Measurements from ENCODE around the gene CHST4. TPM values are rescaled to one million over a fixed set of nuclear protein-coding genes. Genes with fewer than 3 reads are reported as not detected.
"Not testable (repeated sequence)": the region's sequence is repeated elsewhere in the genome, so short reads cannot be mapped to it uniquely, and the experiment has no call there.

CHST4 gene
- total RNA-seq, 2 experiments from 2014 or later: not detected

- DNase-seq: no peak
- Mint-ChIP-seq H3K4me3 (no peak overlapping the region), H3K36me3 (ENCODE audit: low read depth) (no peaks in the 10 kb centered on the region), H3K27me3 (no peaks in the 10 kb centered on the region), H3K27ac (no peak overlapping the region), H3K4me1 (no peaks in the 10 kb centered on the region), H3K9me3 (no peaks in the 10 kb centered on the region)
- ChIA-PET POLR2A (no interaction called here), CTCF (interaction anchor here (1.5 kb wide), 1 partner anchor 119 kb away, joined by 4 read pairs; no protein-coding TSS in a partner anchor)
Observed at GRCh38 chr16:71532366-71532765, 6.1 kb downstream of the CHST4 start.

- no peak for DNase-seq
- Mint-ChIP-seq H3K9me3 (no peaks in the 10 kb centered on the region), H3K4me1 (no peaks in the 10 kb centered on the region), H3K4me3 (no peak overlapping the region), H3K27ac (no peak overlapping the region), H3K27me3 (peaks cover 8% of the 10 kb centered on the region), H3K36me3 (ENCODE audit: low read depth) (no peaks in the 10 kb centered on the region)
- ChIA-PET CTCF (no interaction called here), POLR2A (no interaction called here)
Observed at GRCh38 chr16:71536752-71537499, 10.7 kb downstream of the CHST4 start.

- Mint-ChIP-seq H3K9me3 (no peaks in the 10 kb centered on the region), H3K4me3 (no peak overlapping the region), H3K27me3 (peaks cover 8% of the 10 kb centered on the region), H3K27ac (no peak overlapping the region), H3K4me1 (no peaks in the 10 kb centered on the region), H3K36me3 (ENCODE audit: low read depth) (no peaks in the 10 kb centered on the region)
- ChIA-PET POLR2A (no interaction called here), CTCF (interaction anchor here (1.0 to 1.7 kb wide), 2 partner anchors 28 to 125 kb away, joined by 3 to 6 read pairs; no protein-coding TSS in a partner anchor)
- peak; percentile 56 for DNase-seq
Observed at GRCh38 chr16:71537643-71538042, 11.4 kb downstream of the CHST4 start.

- Mint-ChIP-seq H3K27me3 (peaks cover 8% of the 10 kb centered on the region), H3K27ac (no peak overlapping the region), H3K9me3 (no peaks in the 10 kb centered on the region), H3K4me3 (no peak overlapping the region), H3K4me1 (no peaks in the 10 kb centered on the region), H3K36me3 (ENCODE audit: low read depth) (no peaks in the 10 kb centered on the region)
- peak; percentile 75 for DNase-seq
- CTCF ChIA-PET: no interaction called here
- POLR2A ChIA-PET: no interaction called here
Observed at GRCh38 chr16:71542377-71542776, 16.2 kb downstream of the CHST4 start.

DNA sequence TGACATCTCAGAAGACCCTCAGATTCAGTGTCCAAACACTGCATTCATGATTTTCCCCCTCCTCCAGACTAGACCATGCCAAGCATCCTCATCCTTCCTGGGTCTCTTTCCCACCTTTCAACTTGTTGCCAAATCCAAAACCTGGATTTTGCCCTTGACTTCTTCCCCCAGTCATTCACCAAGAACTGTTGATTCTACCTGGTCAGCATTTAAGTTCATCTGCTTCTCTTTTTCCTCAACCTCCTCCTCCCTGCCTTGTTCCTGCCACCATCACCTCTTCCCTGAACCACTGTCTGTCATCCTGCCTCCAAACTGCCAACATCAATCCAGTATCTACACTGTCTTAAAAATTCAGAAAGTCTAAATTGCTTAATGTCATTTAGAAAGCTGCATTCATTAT is 20.9 kb downstream of the CHST4 start:
- Mint-ChIP-seq H3K9me3 (no peaks in the 10 kb centered on the region), H3K4me3 (no peak overlapping the region), H3K36me3 (ENCODE audit: low read depth) (no peaks in the 10 kb centered on the region), H3K4me1 (no peaks in the 10 kb centered on the region), H3K27ac (no peak overlapping the region), H3K27me3 (peaks cover 7% of the 10 kb centered on the region)
- ChIA-PET CTCF (no interaction called here), POLR2A (no interaction called here)
- no peak for DNase-seq

DNA sequence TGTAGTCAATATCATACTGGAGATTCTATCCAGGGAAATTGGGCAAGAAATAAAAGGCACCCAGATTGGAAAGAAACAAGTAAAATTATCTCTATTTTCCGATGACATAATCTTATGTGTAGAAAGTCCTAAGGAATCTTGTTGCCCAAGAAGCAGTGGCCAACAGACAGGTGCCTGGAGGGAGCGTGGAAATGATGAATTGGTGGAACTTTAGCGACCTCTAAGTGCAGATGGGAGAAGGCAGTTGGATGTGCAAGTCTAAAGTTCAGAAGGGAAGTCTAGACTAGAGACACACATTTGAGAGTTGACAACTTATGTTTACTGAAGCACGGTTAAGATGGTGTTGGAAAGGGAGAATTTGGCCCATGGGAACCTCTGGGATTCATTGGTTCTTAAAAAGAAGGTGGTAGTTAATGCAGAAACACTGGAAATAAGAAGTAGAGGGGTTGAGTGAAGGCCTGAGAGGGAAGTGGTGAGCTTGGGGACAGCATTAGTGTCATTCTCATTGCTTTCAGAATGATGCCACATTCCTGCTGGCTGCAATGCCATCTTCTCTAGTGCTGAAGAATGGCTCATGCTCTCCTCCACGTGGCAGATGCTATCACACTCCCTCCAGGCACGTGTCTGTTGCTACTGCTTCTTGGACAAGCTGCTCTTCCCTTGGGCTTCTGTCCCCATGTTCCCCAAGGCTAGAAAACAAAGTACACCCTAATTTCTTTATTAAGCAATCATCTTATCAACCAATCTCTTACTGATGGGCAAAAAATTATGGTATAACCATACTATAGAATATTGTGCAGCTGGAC is 26.7 kb downstream of the CHST4 start:
- Mint-ChIP-seq H3K9me3 (no peaks in the 10 kb centered on the region), H3K4me3 (no peak overlapping the region), H3K4me1 (no peaks in the 10 kb centered on the region), H3K27me3 (peaks cover 12% of the 10 kb centered on the region), H3K36me3 (ENCODE audit: low read depth) (no peaks in the 10 kb centered on the region), H3K27ac (no peak overlapping the region)
- DNase-seq: no peak
- ChIA-PET CTCF (interaction anchor here (2.2 kb wide), 1 partner anchor 13 kb away, joined by 7 read pairs; no protein-coding TSS in a partner anchor), POLR2A (no interaction called here)

DNA sequence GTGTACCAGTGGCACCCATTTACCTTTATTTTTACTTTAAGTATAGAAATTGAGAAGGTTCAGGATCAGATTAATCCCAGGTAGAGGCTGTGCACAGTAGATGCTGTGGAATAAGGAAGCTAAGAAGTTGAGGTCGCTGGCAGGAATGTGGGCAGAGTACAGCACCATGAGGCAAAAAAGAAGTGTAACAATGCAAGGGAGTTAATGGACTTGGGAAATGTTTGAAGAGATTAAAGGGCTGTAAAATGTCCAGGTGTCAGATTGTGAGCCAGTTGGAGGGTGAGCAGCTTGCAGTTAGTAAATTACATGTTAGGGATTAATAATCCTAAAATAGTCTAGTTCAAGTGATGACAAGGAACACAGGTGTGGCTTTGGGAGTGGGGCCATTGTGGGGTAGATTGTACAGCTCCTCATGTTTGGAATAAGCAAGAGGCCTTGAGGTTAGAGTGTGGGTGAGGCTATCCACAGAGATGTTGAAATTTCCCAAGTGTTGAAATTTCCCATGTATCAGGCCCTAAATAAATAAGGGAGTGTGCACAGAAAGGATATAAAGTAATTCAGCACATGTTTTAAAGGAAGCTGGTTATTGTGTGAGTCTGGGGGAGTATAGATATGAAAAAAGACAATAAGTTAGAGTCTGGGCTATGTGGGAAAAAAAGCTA is 29.1 kb downstream of the CHST4 start:
- Mint-ChIP-seq H3K27ac (no peak overlapping the region), H3K27me3 (peaks cover 7% of the 10 kb centered on the region), H3K4me1 (no peaks in the 10 kb centered on the region), H3K36me3 (ENCODE audit: low read depth) (no peaks in the 10 kb centered on the region), H3K4me3 (no peak overlapping the region), H3K9me3 (no peaks in the 10 kb centered on the region)
- DNase-seq: no peak
- POLR2A ChIA-PET: no interaction called here
- CTCF ChIA-PET: interaction anchor here (0.5 to 1.5 kb wide), 3 partner anchors 9 to 1503 kb away, joined by 3 to 4 read pairs (median 3); no protein-coding TSS in a partner anchor

- Mint-ChIP-seq H3K4me1 (no peaks in the 10 kb centered on the region), H3K36me3 (ENCODE audit: low read depth) (peaks cover 3% of the 10 kb centered on the region), H3K27me3 (peaks cover 5% of the 10 kb centered on the region), H3K4me3 (no peak overlapping the region), H3K27ac (no peak overlapping the region), H3K9me3 (peaks cover 9% of the 10 kb centered on the region)
- CTCF ChIA-PET: no interaction called here
- no peak for DNase-seq
- POLR2A ChIA-PET: interaction anchor here (0.5 kb wide), 1 partner anchor 317 kb away, joined by 4 read pairs; no protein-coding TSS in a partner anchor
Observed at GRCh38 chr16:71557299-71557698, 31.1 kb downstream of the CHST4 start.

DNA sequence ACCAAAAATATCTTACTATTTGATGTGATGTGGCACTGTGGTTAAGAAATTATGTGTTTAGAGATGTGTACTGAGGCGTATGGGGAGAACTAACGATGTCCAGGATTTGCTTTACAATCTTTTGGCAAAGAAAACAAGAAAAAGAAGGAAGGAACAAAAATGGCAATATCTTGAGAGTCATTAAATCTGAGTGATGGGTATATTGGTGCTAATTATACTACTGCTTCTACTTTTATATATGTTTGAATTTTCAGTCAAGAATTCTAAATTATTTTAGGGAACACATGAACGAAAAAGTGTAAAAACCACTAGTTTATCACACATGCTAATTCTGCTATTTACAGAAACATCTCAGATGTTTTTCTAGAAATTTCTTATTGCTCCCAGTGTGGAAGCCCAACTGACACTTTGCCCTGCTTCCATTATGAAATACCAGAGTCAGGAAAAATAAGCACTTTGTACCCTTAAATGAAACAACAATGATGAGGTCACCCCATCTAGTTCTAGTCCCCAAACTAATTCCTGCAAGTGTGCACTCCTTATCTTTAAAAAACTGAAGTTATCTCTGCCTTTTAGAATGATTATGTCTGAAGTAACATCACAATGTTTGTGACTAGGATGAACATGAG is 31.8 kb downstream of the CHST4 start:
- Mint-ChIP-seq H3K27ac (no peak overlapping the region), H3K4me1 (no peaks in the 10 kb centered on the region), H3K36me3 (ENCODE audit: low read depth) (peaks cover 3% of the 10 kb centered on the region), H3K9me3 (peaks cover 13% of the 10 kb centered on the region), H3K4me3 (no peak overlapping the region), H3K27me3 (peaks cover 5% of the 10 kb centered on the region)
- POLR2A ChIA-PET: no interaction called here
- CTCF ChIA-PET: interaction anchor here (0.6 kb wide), 1 partner anchor 904 kb away, joined by 3 read pairs; no protein-coding TSS in a partner anchor
- DNase-seq: no peak

- Mint-ChIP-seq H3K4me3 (no peak overlapping the region), H3K27me3 (peaks cover 5% of the 10 kb centered on the region), H3K27ac (no peak overlapping the region), H3K36me3 (ENCODE audit: low read depth) (peaks cover 3% of the 10 kb centered on the region), H3K4me1 (peaks cover 7% of the 10 kb centered on the region), H3K9me3 (peaks cover 13% of the 10 kb centered on the region)
- ChIA-PET POLR2A (no interaction called here), CTCF (no interaction called here)
- DNase-seq: no peak
Observed at GRCh38 chr16:71559855-71560254, 33.6 kb downstream of the CHST4 start.

GRCh38 chr16:71561886-71562285 is 35.7 kb downstream of the CHST4 start:
- POLR2A ChIA-PET; H3K27ac Mint-ChIP-seq; DNase-seq; CTCF ChIA-PET; H3K27me3 Mint-ChIP-seq; H3K4me3 Mint-ChIP-seq; H3K36me3 Mint-ChIP-seq (ENCODE audit: low read depth): not testable (repeated sequence)
- Mint-ChIP-seq H3K4me1 (peaks cover 19% of the 10 kb centered on the region), H3K9me3 (peaks cover 13% of the 10 kb centered on the region)

DNA sequence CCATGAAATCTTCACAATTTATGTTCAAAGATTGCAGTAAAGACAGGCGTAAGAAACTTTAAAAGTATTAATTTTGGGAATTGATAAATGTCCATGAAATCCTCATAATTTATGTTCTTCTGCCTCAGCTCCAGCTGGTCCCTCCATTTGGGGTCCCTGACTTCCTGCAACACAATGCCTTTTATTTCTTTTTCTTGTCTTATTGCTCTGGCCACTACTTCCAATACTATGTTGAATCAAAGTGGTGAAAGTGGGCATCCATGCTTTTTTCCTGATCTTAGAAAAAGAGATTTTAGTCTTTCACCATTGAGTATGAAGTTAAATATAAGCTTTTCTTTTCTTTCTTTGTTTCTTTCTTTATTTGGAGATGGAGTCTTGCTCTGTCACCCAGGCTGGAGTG is 36.3 kb downstream of the CHST4 start:
- CTCF ChIA-PET: interaction anchor here (1.0 kb wide), 1 partner anchor 14 kb away, joined by 3 read pairs; no protein-coding TSS in a partner anchor
- Mint-ChIP-seq H3K4me1 (peaks cover 19% of the 10 kb centered on the region), H3K4me3 (no peak overlapping the region), H3K9me3 (peaks cover 13% of the 10 kb centered on the region), H3K27me3 (peaks cover 2% of the 10 kb centered on the region), H3K36me3 (ENCODE audit: low read depth) (peaks cover 3% of the 10 kb centered on the region), H3K27ac (no peak overlapping the region)
- no peak for DNase-seq
- POLR2A ChIA-PET: no interaction called here
